Femur (tissue), 1 donor: Measurements from ENCODE around the gene ASIC4.

Experiments
- DNase-seq: peaks from one replicate; pipeline ENCODE4 v3.0.0-alpha.2; 2017

Gene ASIC4

DNA sequence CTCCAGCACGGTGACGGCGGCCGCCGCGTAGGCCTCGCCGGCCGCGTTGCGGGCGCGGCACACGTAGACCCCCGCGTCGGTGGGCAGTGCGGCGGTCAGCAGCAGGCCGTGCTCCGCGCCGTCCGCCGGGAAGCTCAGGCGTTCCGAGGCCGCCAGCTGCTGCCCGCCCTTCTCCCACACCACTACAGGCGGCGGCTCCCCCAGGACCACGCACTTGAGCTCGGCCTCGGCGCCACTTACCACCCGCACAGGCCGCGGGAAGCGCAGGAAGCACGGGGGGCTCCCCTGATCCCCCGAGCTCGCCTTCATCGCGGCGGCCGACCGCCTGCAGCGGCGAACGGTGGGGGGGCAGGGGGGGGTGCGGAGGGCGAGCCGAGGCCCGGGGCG is 56.6 kb downstream of the ASIC4 start:
- no peak for DNase-seq

DNA sequence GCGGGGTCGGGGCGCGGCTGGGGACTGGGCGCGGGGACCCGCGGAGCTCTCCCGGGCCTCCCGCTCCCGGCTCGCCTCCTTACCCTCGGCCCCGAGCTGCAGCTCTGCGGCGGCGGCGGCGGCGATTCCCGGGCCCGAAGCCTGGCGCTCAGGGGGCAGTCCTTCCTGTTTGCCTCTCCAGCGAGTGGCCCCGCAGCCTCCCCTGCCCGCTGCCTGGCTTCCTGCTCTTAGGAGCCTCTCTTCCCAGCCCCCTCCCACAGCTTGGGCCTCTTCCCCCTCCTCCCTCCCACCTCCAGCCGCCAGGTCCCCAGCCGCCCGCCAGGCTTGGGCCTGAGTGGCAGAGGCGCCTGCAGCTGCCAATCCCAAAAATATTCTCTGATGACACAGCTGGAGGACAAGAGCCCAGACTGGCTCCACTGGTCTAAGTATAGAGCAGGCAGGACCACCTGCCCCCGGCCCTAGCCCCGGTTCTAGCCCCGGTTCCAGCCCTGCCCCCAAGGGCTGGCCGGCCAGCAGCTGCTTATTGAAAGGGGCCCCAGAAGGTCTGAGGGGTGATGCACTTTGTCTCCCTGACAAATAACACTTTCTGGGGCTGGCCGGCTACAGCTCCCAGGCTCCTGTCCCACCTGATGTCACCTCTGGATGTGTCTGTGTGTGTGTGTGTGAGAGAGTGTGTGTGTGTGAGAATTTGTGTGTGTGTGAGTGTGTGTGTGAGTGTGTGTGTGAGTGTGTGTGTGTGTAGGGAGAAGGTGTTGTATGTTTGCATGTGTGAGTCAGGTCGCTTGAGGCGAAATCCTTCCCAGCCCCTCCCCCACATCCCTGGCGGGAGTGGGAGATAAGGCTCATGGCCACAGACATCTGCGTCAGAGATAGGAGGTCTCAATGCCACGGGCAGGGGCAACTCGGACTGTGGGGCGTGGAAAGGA is 57.3 kb downstream of the ASIC4 start, which contains the start of gene OBSL1:
Gene OBSL1 (minus strand): TSS at position 229 of the 926 bp plus-strand sequence. CDS start 307 bp downstream, outside the sequence.
- DNase-seq: peak; percentile 91

DNA sequence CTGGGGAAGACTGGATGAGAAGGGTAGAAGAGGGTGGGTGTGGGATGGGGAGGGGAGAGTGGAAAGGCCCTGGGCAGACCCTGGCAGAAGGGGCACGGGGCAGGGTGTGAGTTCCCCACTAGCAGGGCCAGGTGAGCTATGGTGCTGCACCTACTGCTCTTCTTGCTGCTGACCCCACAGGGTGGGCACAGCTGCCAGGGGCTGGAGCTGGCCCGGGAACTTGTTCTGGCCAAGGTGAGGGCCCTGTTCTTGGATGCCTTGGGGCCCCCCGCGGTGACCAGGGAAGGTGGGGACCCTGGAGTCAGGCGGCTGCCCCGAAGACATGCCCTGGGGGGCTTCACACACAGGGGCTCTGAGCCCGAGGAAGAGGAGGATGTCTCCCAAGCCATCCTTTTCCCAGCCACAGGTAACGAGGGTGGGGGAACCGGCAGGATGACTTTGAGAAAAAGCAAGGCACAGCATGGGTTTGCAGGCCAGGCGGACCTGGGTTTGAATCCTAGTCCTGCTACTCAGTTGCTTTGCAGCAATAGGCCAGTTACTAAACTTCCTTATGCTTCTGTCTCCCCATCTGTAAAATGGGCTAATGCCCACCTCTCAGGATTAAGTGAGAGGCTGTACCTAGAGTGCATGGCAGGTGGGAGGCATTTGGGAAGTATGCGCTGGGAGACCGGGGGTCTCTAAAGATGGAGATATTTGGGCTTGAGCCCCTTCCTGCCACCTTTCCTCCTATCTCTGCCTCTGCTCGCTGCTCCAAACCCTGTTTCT is 58.1 kb downstream of the ASIC4 start, which contains the start of gene INHA:
Gene INHA (plus strand): TSS at position 74 of the 765 bp plus-strand sequence. CDS start 65 bp downstream, at position 139.
- no peak for DNase-seq

DNA sequence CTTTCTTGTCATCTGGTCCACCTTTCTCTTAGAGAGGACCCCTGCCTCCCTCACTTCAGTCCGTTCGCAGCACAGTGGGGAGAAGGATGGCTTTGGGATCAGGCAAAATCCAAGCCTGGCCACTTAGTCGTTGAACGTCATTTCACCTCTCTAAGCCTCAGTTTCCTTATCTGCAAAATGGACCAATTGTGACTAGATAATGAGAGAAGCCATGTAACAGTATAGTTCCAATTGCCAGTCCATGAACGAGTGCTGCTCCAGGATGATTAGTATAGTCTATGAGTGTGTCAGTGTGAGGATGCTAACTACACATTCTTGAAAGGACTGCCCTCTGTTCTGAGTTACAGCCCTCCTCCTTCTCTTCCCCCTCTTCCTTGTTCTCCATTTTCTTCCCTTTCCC is 58.9 kb downstream of the ASIC4 start:
- no peak for DNase-seq

DNA sequence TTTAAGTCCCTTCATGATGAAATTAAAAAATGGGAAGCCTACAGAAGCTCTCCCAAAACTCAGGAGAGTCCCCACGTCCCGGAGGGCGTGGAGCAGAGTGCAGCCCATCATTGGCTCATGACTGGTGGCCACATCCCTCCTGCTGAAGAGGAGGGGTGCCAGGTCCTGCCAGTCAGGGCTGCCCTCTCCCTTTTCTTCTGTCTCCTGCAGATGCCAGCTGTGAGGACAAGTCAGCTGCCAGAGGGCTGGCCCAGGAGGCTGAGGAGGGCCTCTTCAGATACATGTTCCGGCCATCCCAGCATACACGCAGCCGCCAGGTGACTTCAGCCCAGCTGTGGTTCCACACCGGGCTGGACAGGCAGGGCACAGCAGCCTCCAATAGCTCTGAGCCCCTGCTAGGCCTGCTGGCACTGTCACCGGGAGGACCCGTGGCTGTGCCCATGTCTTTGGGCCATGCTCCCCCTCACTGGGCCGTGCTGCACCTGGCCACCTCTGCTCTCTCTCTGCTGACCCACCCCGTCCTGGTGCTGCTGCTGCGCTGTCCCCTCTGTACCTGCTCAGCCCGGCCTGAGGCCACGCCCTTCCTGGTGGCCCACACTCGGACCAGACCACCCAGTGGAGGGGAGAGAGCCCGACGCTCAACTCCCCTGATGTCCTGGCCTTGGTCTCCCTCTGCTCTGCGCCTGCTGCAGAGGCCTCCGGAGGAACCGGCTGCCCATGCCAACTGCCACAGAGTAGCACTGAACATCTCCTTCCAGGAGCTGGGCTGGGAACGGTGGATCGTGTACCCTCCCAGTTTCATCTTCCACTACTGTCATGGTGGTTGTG is 60.4 kb downstream of the ASIC4 start:
- no peak for DNase-seq

DNA sequence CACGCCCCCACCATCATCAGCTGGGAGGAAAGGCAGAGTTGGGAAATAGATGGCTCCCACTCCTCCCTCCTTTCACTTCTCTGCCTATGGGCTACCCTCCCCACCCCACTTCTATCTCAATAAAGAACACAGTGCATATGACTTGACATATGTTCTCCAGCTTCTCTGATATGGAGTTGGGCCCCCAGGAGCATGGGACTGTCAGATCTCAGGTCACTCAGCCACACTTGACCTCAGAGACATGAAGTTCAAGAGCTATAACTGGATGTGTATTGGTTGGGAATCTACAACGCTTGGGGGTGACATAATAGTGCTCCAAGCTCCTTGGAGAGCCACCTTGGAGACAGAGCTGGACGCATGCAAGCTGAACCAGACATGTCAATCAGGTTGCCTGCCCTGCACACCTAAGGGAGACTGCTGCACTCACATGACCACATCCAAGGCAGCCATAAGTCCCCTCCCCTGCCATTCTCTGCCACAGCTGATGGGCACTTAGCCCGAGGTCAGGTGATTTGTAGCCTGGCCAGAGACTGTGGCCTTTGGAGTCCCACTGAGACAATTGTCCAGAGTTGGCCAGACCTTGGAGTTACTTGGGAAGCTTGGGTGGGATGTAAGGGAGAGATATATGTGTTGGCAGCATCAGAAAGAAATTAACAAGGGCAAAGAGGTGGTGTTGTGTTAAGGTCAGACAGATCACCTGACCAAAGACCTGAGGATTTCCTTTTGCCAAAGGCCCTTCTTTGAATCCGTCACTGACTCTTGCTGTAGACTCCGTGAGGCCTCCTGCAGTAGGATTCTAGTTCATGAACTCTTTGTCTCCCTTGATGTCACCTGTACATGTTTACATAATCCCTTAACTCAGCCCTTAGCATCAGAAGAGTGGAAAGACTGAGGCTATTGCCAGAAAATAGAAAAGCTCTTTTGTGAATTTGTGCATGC is 61.6 kb downstream of the ASIC4 start:
- DNase-seq: no peak

DNA sequence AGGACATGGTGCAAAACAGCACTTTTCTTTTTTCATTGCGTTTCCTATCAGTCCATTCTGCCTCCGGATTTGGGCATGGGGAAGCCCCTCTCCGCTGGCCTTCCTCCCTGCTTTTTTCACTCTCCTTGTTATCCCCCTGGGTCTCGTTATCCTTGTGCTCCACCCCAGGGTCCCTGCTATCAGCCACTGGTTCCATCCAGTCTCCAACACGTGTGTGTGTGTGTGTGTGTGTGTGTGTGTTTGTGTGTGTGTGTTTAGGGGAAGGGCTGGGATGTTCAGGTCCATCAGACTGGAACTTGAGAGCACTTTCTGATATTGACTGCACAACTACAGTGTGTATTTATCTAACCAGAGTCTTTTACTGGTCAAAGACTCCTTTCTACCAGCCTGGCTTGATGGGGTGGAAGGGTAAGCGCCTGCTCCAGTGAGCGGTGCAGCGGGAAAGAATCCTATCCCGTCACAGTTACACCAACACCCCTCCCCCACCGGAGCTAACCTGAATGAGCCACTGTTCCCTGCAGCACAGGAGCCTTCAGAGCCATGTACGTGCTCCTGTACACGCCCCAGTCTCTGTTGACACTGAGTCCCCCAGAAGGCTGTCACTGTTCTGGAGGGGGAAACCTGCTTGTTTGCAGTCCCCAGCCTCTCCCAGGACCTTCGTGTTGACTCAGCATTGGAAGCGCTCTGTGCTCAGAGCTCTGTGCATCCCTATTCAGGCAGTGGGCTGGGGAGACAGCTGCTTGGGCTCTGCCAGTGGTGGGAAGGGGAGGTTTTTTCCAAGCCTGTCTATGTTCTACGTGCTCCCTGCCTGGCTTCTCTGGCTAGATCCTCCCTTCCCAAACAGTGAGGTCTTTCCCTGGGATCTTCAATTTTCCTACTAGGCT is 62.5 kb downstream of the ASIC4 start:
- DNase-seq: peak; percentile 71

DNA sequence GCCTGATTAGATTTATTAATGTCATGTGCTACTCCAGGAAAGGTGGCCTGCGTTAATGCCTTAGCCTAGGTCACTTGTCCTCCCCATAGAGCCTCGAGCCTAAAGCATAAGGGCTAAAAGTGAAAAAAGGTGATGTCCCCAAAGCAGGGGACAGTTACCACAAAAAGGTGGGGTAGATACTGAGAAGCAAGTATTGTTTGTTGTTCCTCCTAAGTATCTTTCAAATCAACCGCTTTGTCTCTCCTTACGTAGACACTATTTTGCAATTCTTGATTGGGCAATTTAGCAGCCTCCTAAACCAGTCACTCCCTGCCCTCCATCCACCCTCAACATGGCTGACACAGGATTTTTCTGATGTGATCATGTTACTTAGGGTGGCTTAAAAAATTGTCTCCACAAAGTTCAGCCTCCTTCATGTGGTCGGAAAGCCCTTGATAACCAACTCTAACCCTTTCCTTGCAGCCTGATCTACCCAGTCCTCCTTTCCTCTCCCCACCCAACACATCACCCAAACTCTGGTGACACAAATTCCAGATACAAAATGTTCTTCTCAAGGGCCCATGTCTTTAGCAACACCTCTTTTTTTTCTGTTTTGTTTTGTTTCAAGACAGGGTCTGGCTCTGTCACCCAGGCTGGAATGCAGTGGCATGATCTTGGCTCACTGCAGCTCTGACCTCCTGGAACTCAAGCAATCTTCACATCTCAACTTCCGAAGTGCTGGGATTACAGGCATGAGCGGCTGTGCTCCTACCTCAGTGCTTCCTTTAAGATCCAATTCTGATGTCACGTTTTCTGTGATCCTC is 64.7 kb downstream of the ASIC4 start:
- DNase-seq: no peak

DNA sequence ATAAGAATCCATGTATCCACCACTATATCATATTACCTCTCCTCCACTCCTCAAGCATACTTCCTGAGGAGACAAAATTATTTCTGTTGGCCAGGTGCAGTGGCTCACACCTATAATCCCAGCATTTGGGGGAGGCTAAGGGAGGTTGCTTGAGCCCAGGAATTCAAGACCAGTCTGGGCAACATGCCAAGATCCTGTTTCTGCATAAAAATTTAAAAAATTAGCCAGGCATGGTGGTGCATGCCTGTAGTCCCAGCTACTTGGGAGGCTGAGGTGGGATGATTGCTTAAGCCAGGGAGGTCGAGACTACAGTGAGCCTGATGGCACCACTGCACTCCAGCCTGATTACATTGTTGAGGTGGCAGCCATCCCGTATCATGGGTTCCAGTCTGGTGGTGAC is 67.1 kb downstream of the ASIC4 start:
- no peak for DNase-seq
